ENCODE measurements around the gene SEC31A.

SEC31A gene

DNA sequence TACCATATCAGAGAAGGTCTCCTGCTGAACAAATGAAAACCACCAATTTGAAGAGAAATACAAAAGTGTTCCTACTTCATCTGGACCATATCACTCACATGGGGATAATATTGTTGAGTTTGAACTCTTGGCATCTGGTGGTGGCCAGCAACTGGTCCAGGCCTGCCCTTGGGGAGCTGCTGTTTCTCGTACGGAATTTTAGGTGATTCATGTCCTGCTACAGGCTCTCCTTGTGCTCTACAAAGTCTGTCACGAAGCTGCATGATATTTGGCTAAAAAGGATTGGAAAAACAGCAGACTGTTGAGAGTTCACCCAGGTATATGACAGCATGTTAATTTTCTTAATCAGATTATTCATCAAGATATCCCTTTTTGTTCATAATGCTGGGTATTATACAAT, 42.2 kb downstream of the SEC31A start (continued):
- TF ChIP-seq, protein P1, sequence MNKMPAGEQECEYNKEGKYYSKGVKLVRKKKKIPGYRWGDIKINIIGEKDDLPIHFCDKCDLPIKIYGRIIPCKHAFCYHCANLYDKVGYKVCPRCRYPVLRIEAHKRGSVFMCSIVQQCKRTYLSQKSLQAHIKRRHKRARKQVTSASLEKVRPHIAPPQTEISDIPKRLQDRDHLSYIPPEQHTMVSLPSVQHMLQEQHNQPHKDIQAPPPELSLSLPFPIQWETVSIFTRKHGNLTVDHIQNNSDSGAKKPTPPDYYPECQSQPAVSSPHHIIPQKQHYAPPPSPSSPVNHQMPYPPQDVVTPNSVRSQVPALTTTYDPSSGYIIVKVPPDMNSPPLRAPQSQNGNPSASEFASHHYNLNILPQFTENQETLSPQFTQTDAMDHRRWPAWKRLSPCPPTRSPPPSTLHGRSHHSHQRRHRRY (tag by site-specific recombination; IDR thresholded peaks at IDR 0.05) = no peak
- no peak for TF ChIP-seq ZNF785 (tag by site-specific recombination; IDR thresholded peaks at IDR 0.05)
- no peak for TF ChIP-seq SETDB1 (IDR thresholded peaks at IDR 0.05; ENCODE audit: insufficient read length, low read length)
- TF ChIP-seq ZBTB20 (tag by site-specific recombination; IDR thresholded peaks at IDR 0.05) = no peak
- TF ChIP-seq ZNF175 (tag by site-specific recombination; IDR thresholded peaks at IDR 0.05) = no peak
- no peak for TF ChIP-seq ZIC2 (tag by site-specific recombination; IDR thresholded peaks at IDR 0.05)
- TF ChIP-seq, protein P2, sequence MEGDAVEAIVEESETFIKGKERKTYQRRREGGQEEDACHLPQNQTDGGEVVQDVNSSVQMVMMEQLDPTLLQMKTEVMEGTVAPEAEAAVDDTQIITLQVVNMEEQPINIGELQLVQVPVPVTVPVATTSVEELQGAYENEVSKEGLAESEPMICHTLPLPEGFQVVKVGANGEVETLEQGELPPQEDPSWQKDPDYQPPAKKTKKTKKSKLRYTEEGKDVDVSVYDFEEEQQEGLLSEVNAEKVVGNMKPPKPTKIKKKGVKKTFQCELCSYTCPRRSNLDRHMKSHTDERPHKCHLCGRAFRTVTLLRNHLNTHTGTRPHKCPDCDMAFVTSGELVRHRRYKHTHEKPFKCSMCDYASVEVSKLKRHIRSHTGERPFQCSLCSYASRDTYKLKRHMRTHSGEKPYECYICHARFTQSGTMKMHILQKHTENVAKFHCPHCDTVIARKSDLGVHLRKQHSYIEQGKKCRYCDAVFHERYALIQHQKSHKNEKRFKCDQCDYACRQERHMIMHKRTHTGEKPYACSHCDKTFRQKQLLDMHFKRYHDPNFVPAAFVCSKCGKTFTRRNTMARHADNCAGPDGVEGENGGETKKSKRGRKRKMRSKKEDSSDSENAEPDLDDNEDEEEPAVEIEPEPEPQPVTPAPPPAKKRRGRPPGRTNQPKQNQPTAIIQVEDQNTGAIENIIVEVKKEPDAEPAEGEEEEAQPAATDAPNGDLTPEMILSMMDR (tag by site-specific recombination; IDR thresholded peaks at IDR 0.05) = no peak

DNA sequence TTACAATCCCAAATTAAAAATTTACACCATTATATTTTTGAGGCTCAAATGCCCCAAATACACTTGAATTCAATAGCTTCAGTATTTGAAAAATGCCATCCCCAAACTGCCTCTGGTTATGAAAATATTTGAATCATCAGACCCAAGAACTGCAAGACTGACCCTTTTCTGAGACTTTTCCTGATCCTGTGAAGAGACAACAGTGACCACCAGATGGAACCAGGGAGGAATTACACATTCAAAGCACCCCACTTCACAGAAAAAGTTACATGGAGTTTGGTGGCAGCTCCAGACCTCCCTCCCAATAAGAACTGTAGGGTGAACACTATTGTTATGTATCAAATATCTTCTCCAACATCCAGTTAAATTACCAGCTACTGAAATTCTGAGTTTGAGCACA, 48.4 kb downstream of the SEC31A start:
- POLR2A ChIA-PET = no interaction called here
- H3K36me3 ChIP-seq (ENCODE audit: control insufficient read depth in 2 of 2, insufficient read depth in 1 of 2, low read length in 2 of 2) = peaks cover 9 to 74% of the 10 kb centered on the region in 2 experiments

DNA sequence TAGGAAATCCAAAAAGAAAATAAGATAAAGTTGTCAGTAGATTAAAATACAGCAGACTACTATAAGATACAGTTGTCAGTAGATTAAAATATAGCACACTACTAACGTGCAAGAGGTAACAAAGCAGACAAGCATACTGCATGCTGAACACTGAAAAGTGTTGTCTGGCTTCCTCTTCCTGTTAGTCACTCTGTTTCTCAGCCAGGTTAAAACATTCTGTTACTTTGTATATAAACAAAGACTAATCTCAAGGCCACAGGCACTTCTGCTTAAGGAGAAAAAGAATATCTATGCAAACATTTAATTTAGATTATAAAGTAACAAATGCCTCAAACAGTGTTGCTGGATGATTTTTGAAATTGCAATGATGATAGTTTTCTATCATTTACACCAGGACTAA, 51.3 kb downstream of the SEC31A start:
- TF ChIP-seq ZNF138 (tag by site-specific recombination; IDR thresholded peaks at IDR 0.05; ENCODE audit: borderline replicate concordance) (no peak), ZNF23 (tag by site-specific recombination; IDR thresholded peaks at IDR 0.05; ENCODE audit: borderline replicate concordance) (no peak), ZNF473 (tag by site-specific recombination; IDR thresholded peaks at IDR 0.05) (no peak), GLI4 (tag by site-specific recombination; IDR thresholded peaks at IDR 0.05) (no peak), ZNF837 (tag by site-specific recombination; IDR thresholded peaks at IDR 0.05) (no peak), ZNF544 (tag by site-specific recombination; IDR thresholded peaks at IDR 0.05) (no peak), ZNF701 (tag by site-specific recombination; IDR thresholded peaks at IDR 0.05) (no peak), ZFP3 (tag by site-specific recombination; IDR thresholded peaks at IDR 0.05; ENCODE audit: low read depth) (no peak), ZNF16 (tag by site-specific recombination; IDR thresholded peaks at IDR 0.05; ENCODE audit: low read depth) (no peak), ZNF521 (tag by site-specific recombination; IDR thresholded peaks at IDR 0.05) (no peak)
- TF ChIP-seq, protein P3, sequence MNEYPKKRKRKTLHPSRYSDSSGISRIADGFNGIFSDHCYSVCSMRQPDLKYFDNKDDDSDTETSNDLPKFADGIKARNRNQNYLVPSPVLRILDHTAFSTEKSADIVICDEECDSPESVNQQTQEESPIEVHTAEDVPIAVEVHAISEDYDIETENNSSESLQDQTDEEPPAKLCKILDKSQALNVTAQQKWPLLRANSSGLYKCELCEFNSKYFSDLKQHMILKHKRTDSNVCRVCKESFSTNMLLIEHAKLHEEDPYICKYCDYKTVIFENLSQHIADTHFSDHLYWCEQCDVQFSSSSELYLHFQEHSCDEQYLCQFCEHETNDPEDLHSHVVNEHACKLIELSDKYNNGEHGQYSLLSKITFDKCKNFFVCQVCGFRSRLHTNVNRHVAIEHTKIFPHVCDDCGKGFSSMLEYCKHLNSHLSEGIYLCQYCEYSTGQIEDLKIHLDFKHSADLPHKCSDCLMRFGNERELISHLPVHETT (tag by site-specific recombination; IDR thresholded peaks at IDR 0.05) = no peak
- TF ChIP-seq, protein P4, sequence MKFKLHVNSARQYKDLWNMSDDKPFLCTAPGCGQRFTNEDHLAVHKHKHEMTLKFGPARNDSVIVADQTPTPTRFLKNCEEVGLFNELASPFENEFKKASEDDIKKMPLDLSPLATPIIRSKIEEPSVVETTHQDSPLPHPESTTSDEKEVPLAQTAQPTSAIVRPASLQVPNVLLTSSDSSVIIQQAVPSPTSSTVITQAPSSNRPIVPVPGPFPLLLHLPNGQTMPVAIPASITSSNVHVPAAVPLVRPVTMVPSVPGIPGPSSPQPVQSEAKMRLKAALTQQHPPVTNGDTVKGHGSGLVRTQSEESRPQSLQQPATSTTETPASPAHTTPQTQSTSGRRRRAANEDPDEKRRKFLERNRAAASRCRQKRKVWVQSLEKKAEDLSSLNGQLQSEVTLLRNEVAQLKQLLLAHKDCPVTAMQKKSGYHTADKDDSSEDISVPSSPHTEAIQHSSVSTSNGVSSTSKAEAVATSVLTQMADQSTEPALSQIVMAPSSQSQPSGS (tag by site-specific recombination; IDR thresholded peaks at IDR 0.05; ENCODE audit: low read depth) = no peak
- TF ChIP-seq, protein P5, sequence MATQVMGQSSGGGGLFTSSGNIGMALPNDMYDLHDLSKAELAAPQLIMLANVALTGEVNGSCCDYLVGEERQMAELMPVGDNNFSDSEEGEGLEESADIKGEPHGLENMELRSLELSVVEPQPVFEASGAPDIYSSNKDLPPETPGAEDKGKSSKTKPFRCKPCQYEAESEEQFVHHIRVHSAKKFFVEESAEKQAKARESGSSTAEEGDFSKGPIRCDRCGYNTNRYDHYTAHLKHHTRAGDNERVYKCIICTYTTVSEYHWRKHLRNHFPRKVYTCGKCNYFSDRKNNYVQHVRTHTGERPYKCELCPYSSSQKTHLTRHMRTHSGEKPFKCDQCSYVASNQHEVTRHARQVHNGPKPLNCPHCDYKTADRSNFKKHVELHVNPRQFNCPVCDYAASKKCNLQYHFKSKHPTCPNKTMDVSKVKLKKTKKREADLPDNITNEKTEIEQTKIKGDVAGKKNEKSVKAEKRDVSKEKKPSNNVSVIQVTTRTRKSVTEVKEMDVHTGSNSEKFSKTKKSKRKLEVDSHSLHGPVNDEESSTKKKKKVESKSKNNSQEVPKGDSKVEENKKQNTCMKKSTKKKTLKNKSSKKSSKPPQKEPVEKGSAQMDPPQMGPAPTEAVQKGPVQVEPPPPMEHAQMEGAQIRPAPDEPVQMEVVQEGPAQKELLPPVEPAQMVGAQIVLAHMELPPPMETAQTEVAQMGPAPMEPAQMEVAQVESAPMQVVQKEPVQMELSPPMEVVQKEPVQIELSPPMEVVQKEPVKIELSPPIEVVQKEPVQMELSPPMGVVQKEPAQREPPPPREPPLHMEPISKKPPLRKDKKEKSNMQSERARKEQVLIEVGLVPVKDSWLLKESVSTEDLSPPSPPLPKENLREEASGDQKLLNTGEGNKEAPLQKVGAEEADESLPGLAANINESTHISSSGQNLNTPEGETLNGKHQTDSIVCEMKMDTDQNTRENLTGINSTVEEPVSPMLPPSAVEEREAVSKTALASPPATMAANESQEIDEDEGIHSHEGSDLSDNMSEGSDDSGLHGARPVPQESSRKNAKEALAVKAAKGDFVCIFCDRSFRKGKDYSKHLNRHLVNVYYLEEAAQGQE (tag by site-specific recombination; IDR thresholded peaks at IDR 0.05) = no peak
- ChIA-PET CTCF (no interaction called here), POLR2A (no interaction called here)
- no peak overlapping the region for H3K4me3 ChIP-seq (ENCODE audit: low read depth, low read length)
- no peak overlapping the region for H3K27ac ChIP-seq (ENCODE audit: extremely low read depth, low read depth, low read length)
- H3K4me1 ChIP-seq (ENCODE audit: control insufficient read depth, insufficient read depth, low read length) = no peaks in the 10 kb centered on the region
- peaks cover 9 to 61% of the 10 kb centered on the region in 2 experiments for H3K36me3 ChIP-seq (ENCODE audit: control insufficient read depth in 2 of 2, insufficient read depth in 1 of 2, low read length in 2 of 2)
- no peaks in the 10 kb centered on the region for H3K9me3 ChIP-seq (ENCODE audit: control insufficient read depth, insufficient read depth, low read depth, low read length)

More for the DNA sequence above, 48.4 kb downstream of the SEC31A start:
- TF ChIP-seq ZNF664 (tag by site-specific recombination; IDR thresholded peaks at IDR 0.05) (0 out of 2 replicates have a peak, but pooled peaks have one; percentile 14), ZNF629 (tag by site-specific recombination; IDR thresholded peaks at IDR 0.05) (no peak)
- no peaks in the 10 kb centered on the region for H3K4me1 ChIP-seq (ENCODE audit: control insufficient read depth, insufficient read depth, low read length)
- no peaks in the 10 kb centered on the region for H3K9me3 ChIP-seq (ENCODE audit: control insufficient read depth, insufficient read depth, low read depth, low read length)
- CTCF ChIA-PET = interaction anchor here (0.5 to 1.2 kb wide), 6 partner anchors 9 to 767 kb away, joined by 3 to 4 read pairs (median 3); no protein-coding TSS in a partner anchor
- H3K4me3 ChIP-seq (ENCODE audit: low read depth, low read length) = no peak overlapping the region
- no peak overlapping the region for H3K27ac ChIP-seq (ENCODE audit: extremely low read depth, low read depth, low read length)
